HepG2 (cell line): ENCODE results near the gene ULK4.

Experiments
- CREB1 ChIP-seq, 2 experiments: fragments of 450-650 bp in 1 of 2; IDR thresholded peaks; 2 replicates each; pipeline ENCODE4 v1.6.1; 2016 to 2017; ENCODE audit warnings: control low read depth in 1 of 2, mild to moderate bottlenecking in 1 of 2, missing compliant biosample characterization in 1 of 2, missing genetic modification characterization in 1 of 2
- EHMT2 ChIP-seq: fragments of 200-600 bp; sonication (generic); IDR thresholded peaks from 2 replicates; pipeline ENCODE4 v1.7.0; 2017; ENCODE audit warnings: antibody characterized with exemption, low read depth, low read length, borderline replicate concordance
- ETV5 ChIP-seq: IDR thresholded peaks from 2 replicates; pipeline ENCODE4 v1.6.1; 2018; ENCODE audit warnings: missing biosample characterization, missing genetic modification reagents, inconsistent platforms, borderline replicate concordance
- EZH2 ChIP-seq: conservative IDR thresholded peaks from 2 replicates; pipeline ENCODE4 v1.6.1; 2012; ENCODE audit warnings: mild to moderate bottlenecking, low read depth, low read length, moderate library complexity
- HNRNPH1 ChIP-seq: fragments of 200-400 bp; formaldehyde crosslinking; optimal IDR thresholded peaks from 2 replicates; pipeline ENCODE3; 2017; ENCODE audit warnings: mild to moderate bottlenecking, low read depth, low read length
- MAFK ChIP-seq, 2 experiments: IDR thresholded peaks in 1 of 2; conservative IDR thresholded peaks in 1 of 2; 2 replicates each; pipeline ENCODE4 v1.6.1; 2011; ENCODE audit warnings: improper control_type of control experiment in 2 of 2, low read length in 2 of 2
- MLX ChIP-seq: IDR thresholded peaks from 2 replicates; pipeline ENCODE4 v1.6.1; 2016
- RCOR2 ChIP-seq: IDR thresholded peaks from 2 replicates; pipeline ENCODE4 v1.6.1; 2016; ENCODE audit warnings: missing biosample characterization, missing genetic modification reagents
- RFX5 ChIP-seq: IDR thresholded peaks from 2 replicates; pipeline ENCODE4 v1.6.1; 2011; ENCODE audit warnings: low read depth, low read length, improper control_type of control experiment
- SP2 ChIP-seq: sonication (generic); formaldehyde crosslinking; IDR thresholded peaks from 2 replicates; pipeline ENCODE4 v1.5.1; 2020; ENCODE audit warnings: mild to moderate bottlenecking, missing genetic modification reagents
- TAF1 ChIP-seq: sonication (generic); formaldehyde crosslinking; IDR thresholded peaks from 2 replicates; pipeline ENCODE4 v1.4.0; 2020; ENCODE audit warnings: missing genetic modification reagents
- THYN1 ChIP-seq: sonication (generic); formaldehyde crosslinking; IDR thresholded peaks from 2 replicates; pipeline ENCODE4 v1.8.1; 2023; ENCODE audit warnings: low read depth, mild to moderate bottlenecking, moderate library complexity, missing genetic modification reagents, borderline replicate concordance
- TF ChIP-seq, protein P1 (sequence below): sonication (generic); formaldehyde crosslinking; IDR thresholded peaks from 2 replicates; pipeline ENCODE4 v1.5.0; 2020; ENCODE audit warnings: mild to moderate bottlenecking, missing genetic modification reagents, moderate library complexity

GRCh38 chr3:41888368-41889076, 73.4 kb downstream of the ULK4 start:
- TF ChIP-seq, protein P1, sequence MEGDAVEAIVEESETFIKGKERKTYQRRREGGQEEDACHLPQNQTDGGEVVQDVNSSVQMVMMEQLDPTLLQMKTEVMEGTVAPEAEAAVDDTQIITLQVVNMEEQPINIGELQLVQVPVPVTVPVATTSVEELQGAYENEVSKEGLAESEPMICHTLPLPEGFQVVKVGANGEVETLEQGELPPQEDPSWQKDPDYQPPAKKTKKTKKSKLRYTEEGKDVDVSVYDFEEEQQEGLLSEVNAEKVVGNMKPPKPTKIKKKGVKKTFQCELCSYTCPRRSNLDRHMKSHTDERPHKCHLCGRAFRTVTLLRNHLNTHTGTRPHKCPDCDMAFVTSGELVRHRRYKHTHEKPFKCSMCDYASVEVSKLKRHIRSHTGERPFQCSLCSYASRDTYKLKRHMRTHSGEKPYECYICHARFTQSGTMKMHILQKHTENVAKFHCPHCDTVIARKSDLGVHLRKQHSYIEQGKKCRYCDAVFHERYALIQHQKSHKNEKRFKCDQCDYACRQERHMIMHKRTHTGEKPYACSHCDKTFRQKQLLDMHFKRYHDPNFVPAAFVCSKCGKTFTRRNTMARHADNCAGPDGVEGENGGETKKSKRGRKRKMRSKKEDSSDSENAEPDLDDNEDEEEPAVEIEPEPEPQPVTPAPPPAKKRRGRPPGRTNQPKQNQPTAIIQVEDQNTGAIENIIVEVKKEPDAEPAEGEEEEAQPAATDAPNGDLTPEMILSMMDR (CRISPR knock-in tag) = no peak
- no peak for TF ChIP-seq SP2
- TF ChIP-seq RCOR2 (CRISPR knock-in tag) = no peak
- TF ChIP-seq MAFK (conservative IDR thresholded peaks at IDR 0.05 in 1 of 2, IDR thresholded peaks at IDR 0.05 in 1 of 2; ENCODE audit: low read length in 2 of 2) = no peak
- no peak for TF ChIP-seq THYN1 (CRISPR knock-in tag)
- no peak for TF ChIP-seq CREB1 (IDR thresholded peaks at IDR 0.05)
- no peak for TF ChIP-seq CREB1 (CRISPR knock-in tag; IDR thresholded peaks at IDR 0.05)
- no peak for TF ChIP-seq EHMT2
- TF ChIP-seq EZH2 = no peak
- no peak for TF ChIP-seq HNRNPH1
- TF ChIP-seq TAF1 (CRISPR knock-in tag) = no peak
- TF ChIP-seq RFX5 = no peak
- TF ChIP-seq ETV5 (CRISPR knock-in tag) = no peak
- no peak for TF ChIP-seq MLX (CRISPR knock-in tag)
